CD14-positive monocyte (primary cell): ENCODE data around the gene CACNA1E. TPM values are rescaled to one million over a fixed set of nuclear protein-coding genes. Genes with fewer than 3 reads are reported as not detected.

Source experiments
- DNase-seq, 3 donors: peaks; one replicate each; pipeline ENCODE4 v3.0.0-alpha.2; 2011 to 2022
- H2AFZ ChIP-seq: 2 replicates; pipeline ENCODE4 v1.6.0; 2012; ENCODE audit warnings: mild to moderate bottlenecking, low read depth, low read length, inconsistent platforms; ENCODE audit not compliant: insufficient read depth, poor library complexity, severe bottlenecking
- H3K27ac ChIP-seq, 2 donors: 1 replicate in 1 of 2; 2 replicates in 1 of 2; pipeline ENCODE4 v1.5.1; 2012 to 2013; ENCODE audit warnings: low read length in 2 of 2, control low read depth in 1 of 2, inconsistent platforms in 1 of 2, low read depth in 1 of 2, mild to moderate bottlenecking in 1 of 2
- H3K27me3 ChIP-seq, 2 donors: one replicate each; pipeline versions ENCODE4 v1.6.0 to v1.6.1; 2011 to 2013; ENCODE audit warnings: low read length in 2 of 2; ENCODE audit not compliant: control insufficient read depth in 2 of 2, insufficient read depth in 2 of 2
- H3K36me3 ChIP-seq, 2 donors: replicated peaks in 1 of 2; 1 replicate in 1 of 2; 2 replicates in 1 of 2; pipeline versions ENCODE4 v1.5.1 to v1.6.1; 2012 to 2013; ENCODE audit warnings: low read length in 2 of 2, control low read depth in 1 of 2, inconsistent platforms in 1 of 2, mild to moderate bottlenecking in 1 of 2; ENCODE audit not compliant: insufficient read depth in 2 of 2, control insufficient read depth in 1 of 2
- H3K4me1 ChIP-seq, 2 donors: 1 replicate in 1 of 2; 2 replicates in 1 of 2; pipeline versions ENCODE4 v1.5.1 to v1.6.1; 2012 to 2013; ENCODE audit warnings: low read length in 2 of 2, control low read depth in 1 of 2, inconsistent platforms in 1 of 2, mild to moderate bottlenecking in 1 of 2, moderate library complexity in 1 of 2; ENCODE audit not compliant: insufficient read depth in 2 of 2, control insufficient read depth in 1 of 2
- H3K4me2 ChIP-seq: replicated peaks from 2 replicates; pipeline ENCODE3; 2012; ENCODE audit warnings: low read length, moderate library complexity, mild to moderate bottlenecking; ENCODE audit not compliant: poor library complexity, severe bottlenecking; ENCODE audit errors: extremely low read depth
- H3K4me3 ChIP-seq, 3 experiments: fragments of 200-600 bp in 1 of 3; sonication (generic) in 1 of 3; replicated peaks in 1 of 3; 1 replicate in 2 of 3; 2 replicates in 1 of 3; pipeline ENCODE4 v1.5.1; 2011 to 2013; ENCODE audit warnings: low read length in 3 of 3, mild to moderate bottlenecking in 3 of 3, control low read depth in 2 of 3, low read depth in 2 of 3, inconsistent platforms in 1 of 3, moderate library complexity in 1 of 3
- H3K79me2 ChIP-seq: 2 replicates; pipeline ENCODE4 v1.6.0; 2012; ENCODE audit warnings: mild to moderate bottlenecking, control low read depth, inconsistent platforms, low read length, moderate library complexity; ENCODE audit not compliant: insufficient read depth
- H3K9ac ChIP-seq: 2 replicates; pipeline ENCODE4 v1.6.0; 2017; ENCODE audit warnings: low read length, mild to moderate bottlenecking; ENCODE audit not compliant: insufficient read depth, poor library complexity, severe bottlenecking
- H3K9me3 ChIP-seq, 2 donors: replicated peaks in 1 of 2; 1 replicate in 1 of 2; 2 replicates in 1 of 2; pipeline versions ENCODE4 v1.5.1 to v1.6.1; 2012 to 2013; ENCODE audit warnings: low read length in 2 of 2, control low read depth in 1 of 2; ENCODE audit not compliant: control insufficient read depth in 1 of 2, insufficient read depth in 1 of 2
- H4K20me1 ChIP-seq: 2 replicates; pipeline ENCODE4 v1.6.0; 2012; ENCODE audit warnings: mild to moderate bottlenecking, low read length, control low read depth, moderate library complexity; ENCODE audit not compliant: insufficient read depth
- H3K27ac Mint-ChIP-seq, 7 donors: one replicate each; pipeline ENCODE4 v1.8.0; 2020; ENCODE audit warnings: mild to moderate bottlenecking in 7 of 7, mixed read lengths in 7 of 7, moderate library complexity in 6 of 7, inconsistent platforms in 2 of 7
- H3K27me3 Mint-ChIP-seq, 3 donors: one replicate each; pipeline ENCODE4 v1.8.0; 2021 to 2022; ENCODE audit warnings: low read depth in 3 of 3, mild to moderate bottlenecking in 3 of 3, mixed read lengths in 3 of 3, moderate library complexity in 3 of 3, inconsistent platforms in 1 of 3
- H3K36me3 Mint-ChIP-seq, 2 donors: one replicate each; pipeline ENCODE4 v1.8.0; 2020; ENCODE audit warnings: mixed read lengths in 2 of 2, inconsistent platforms in 1 of 2, mild to moderate bottlenecking in 1 of 2
- H3K4me1 Mint-ChIP-seq: one replicate; pipeline ENCODE4 v1.8.0; 2020; ENCODE audit warnings: mild to moderate bottlenecking, mixed read lengths
- H3K4me3 Mint-ChIP-seq, 2 donors: one replicate each; pipeline ENCODE4 v1.8.0; 2020; ENCODE audit warnings: mild to moderate bottlenecking in 2 of 2, mixed read lengths in 2 of 2, moderate library complexity in 1 of 2
- H3K9me3 Mint-ChIP-seq, 7 donors: one replicate each; pipeline ENCODE4 v1.8.0; 2020 to 2022; ENCODE audit warnings: mixed read lengths in 7 of 7, mild to moderate bottlenecking in 6 of 7, moderate library complexity in 6 of 7, inconsistent platforms in 2 of 7
- CTCF ChIP-seq: fragments of 200-600 bp; IDR thresholded peaks from one replicate; pipeline ENCODE4 v1.8.0; 2022; ENCODE audit warnings: antibody characterized with exemption, mild to moderate bottlenecking
- WGBS: methylation state at CpG from one replicate; pipeline ENCODE4 v1.1.5; 2013; ENCODE audit warnings: missing lambda C conversion rate; ENCODE audit not compliant: insufficient coverage; 5-methylcytosine and 5-hydroxymethylcytosine counted together
- intact Hi-C, 2 donors: fragments of 100-400 bp; cut with micrococcal nuclease; formaldehyde crosslinking; loops; one replicate each; pipeline versions ENCODE4 v1.15.0 to v1.15.1; 2023
- polyA plus RNA-seq, 3 donors: library from polyadenylated mRNA; depleted of rRNA in 1 of 3; unstranded in 2 of 3; stranded (reverse) in 1 of 3; fragments of 300-500 nt in 2 of 3; fragments of >200 nt in 1 of 3; fragmentation: Illumina TruSeq in 2 of 3; gene quantifications; 1 replicate in 2 of 3; 2 replicates in 1 of 3; pipeline ENCODE4 v1.2.3, GENCODE V29; 2012 to 2021

CACNA1E gene
- polyA plus RNA-seq, 3 donors, result 0.04 TPM; not detected in 2

- no peak overlapping the region for H3K27ac ChIP-seq
- intact Hi-C loops, result no loop called here
- no peaks in the 10 kb centered on the region for H3K36me3 ChIP-seq
- Mint-ChIP-seq H3K4me3 (no peak overlapping the region), H3K4me1 (no peaks in the 10 kb centered on the region), H3K27me3 (peaks cover 3 to 7% (median 5%) of the 10 kb centered on the region in 3 donors), H3K27ac (no peak overlapping the region), H3K36me3 (no peaks in the 10 kb centered on the region), H3K9me3 (peaks cover 0 to 2% (median 0%) of the 10 kb centered on the region in 7 donors)
- peaks cover 0 to 2% of the 10 kb centered on the region in 2 donors for H3K27me3 ChIP-seq
- H4K20me1 ChIP-seq, result no peaks in the 10 kb centered on the region
- no peak overlapping the region for H2AFZ ChIP-seq
- H3K4me3 ChIP-seq, result no peak overlapping the region
- no peak for DNase-seq
- no peak overlapping the region for H3K9ac ChIP-seq
- WGBS, result 67% methylated on average over 4 of the region's 4 CpGs
- no peak overlapping the region for H3K4me2 ChIP-seq
- H3K9me3 ChIP-seq, result no peaks in the 10 kb centered on the region
- TF ChIP-seq CTCF, result no peak
- no peaks in the 10 kb centered on the region for H3K4me1 ChIP-seq
- H3K79me2 ChIP-seq, result no peaks in the 10 kb centered on the region
Measured at GRCh38 chr1:181557313-181557712, 74.0 kb downstream of the CACNA1E start.

DNA sequence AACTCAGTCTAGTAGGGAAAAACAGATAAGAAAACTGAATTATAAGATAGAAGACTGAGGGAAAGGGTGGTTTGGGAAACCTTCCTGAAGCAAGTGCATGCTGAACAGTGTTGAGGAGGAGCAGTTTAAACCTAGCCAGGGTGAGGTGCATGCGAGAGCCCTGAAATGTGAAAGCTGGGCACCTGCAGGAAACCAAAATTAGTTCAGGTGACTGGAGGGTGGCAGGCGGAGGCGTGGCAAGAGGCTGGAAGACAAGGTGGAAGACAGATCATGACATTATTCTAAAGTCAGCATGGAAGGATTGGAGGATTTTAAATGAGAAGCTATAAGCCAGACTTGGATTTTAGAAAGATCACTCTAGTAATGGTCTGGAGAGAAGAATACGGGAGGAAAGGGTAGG lies 75.1 kb downstream of the CACNA1E start:
- no peak overlapping the region for H3K4me3 ChIP-seq
- H3K27ac ChIP-seq, result no peak overlapping the region
- 100% methylated on average over 4 of the region's 4 CpGs for WGBS
- Mint-ChIP-seq H3K4me3 (no peak overlapping the region), H3K9me3 (peaks cover 0 to 1% (median 0%) of the 10 kb centered on the region in 7 donors), H3K36me3 (no peaks in the 10 kb centered on the region), H3K27me3 (peaks cover 3 to 4% (median 3%) of the 10 kb centered on the region in 3 donors), H3K27ac (no peak overlapping the region), H3K4me1 (no peaks in the 10 kb centered on the region)
- H3K4me1 ChIP-seq, result no peaks in the 10 kb centered on the region
- DNase-seq, result no peak
- no peaks in the 10 kb centered on the region for H3K79me2 ChIP-seq
- H4K20me1 ChIP-seq, result no peaks in the 10 kb centered on the region
- TF ChIP-seq CTCF, result no peak
- peaks cover 0 to 2% of the 10 kb centered on the region in 2 donors for H3K27me3 ChIP-seq
- H3K9ac ChIP-seq, result no peak overlapping the region
- no peak overlapping the region for H2AFZ ChIP-seq
- no peaks in the 10 kb centered on the region for H3K9me3 ChIP-seq
- intact Hi-C loops, result no loop called here
- H3K4me2 ChIP-seq, result no peak overlapping the region
- H3K36me3 ChIP-seq, result no peaks in the 10 kb centered on the region
